Mammary epithelial cell (primary cell): ENCODE results near the gene OR8J1.

ENCODE experiments used
- EZH2 ChIP-seq: IDR thresholded peaks from 2 replicates; pipeline ENCODE4 v1.6.1; 2012; ENCODE audit warnings: low read length, inconsistent platforms, borderline replicate concordance
- TF ChIP-seq, protein P1 (sequence below), 2 donors: IDR thresholded peaks in 1 of 2; conservative IDR thresholded peaks in 1 of 2; 2 replicates each; pipeline ENCODE4 v1.5.1; 2011 to 2012; ENCODE audit warnings: inconsistent platforms in 2 of 2, low read length in 2 of 2, mild to moderate bottlenecking in 2 of 2, control low read depth in 1 of 2, low read depth in 1 of 2; ENCODE audit not compliant: insufficient read depth in 1 of 2; ENCODE audit errors: extremely low read depth in 1 of 2

DNA sequence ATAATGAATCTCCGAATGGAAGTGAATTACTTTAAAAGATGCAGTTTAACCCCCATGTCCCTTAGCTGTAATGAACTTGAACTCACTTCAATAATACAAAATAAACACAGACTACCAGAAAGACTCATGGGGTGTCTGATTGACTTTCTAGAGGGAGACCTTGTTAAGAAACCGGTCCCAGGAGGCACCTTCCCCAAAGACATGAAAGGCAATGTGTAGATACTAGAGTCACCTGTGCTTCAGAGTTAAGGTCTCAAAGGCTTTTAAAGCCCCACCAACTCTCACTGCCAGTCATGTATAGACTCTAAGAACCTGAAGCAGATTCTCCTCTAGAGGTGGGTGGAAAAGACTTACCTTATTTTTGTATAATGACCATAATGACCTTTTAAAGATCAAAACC is at the start of gene OR8J1:
- TF ChIP-seq, protein P1, sequence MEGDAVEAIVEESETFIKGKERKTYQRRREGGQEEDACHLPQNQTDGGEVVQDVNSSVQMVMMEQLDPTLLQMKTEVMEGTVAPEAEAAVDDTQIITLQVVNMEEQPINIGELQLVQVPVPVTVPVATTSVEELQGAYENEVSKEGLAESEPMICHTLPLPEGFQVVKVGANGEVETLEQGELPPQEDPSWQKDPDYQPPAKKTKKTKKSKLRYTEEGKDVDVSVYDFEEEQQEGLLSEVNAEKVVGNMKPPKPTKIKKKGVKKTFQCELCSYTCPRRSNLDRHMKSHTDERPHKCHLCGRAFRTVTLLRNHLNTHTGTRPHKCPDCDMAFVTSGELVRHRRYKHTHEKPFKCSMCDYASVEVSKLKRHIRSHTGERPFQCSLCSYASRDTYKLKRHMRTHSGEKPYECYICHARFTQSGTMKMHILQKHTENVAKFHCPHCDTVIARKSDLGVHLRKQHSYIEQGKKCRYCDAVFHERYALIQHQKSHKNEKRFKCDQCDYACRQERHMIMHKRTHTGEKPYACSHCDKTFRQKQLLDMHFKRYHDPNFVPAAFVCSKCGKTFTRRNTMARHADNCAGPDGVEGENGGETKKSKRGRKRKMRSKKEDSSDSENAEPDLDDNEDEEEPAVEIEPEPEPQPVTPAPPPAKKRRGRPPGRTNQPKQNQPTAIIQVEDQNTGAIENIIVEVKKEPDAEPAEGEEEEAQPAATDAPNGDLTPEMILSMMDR (conservative IDR thresholded peaks at IDR 0.05 in 1 of 2, IDR thresholded peaks at IDR 0.05 in 1 of 2; ENCODE audit: extremely low read depth in 1 of 2, insufficient read depth in 1 of 2, low read depth in 1 of 2, low read length in 2 of 2): no peak
- TF ChIP-seq EZH2: no peak
